ENCODE results near the gene TMEM121B. TPM values are rescaled to one million over a fixed set of nuclear protein-coding genes. Genes with fewer than 3 reads are reported as not detected.

Gene TMEM121B
- total and polyA plus RNA-seq, 2 of the 13 experiments (the other 11 are each of a cell fraction or from before 2014, with no cell fraction given) = not detected

DNA sequence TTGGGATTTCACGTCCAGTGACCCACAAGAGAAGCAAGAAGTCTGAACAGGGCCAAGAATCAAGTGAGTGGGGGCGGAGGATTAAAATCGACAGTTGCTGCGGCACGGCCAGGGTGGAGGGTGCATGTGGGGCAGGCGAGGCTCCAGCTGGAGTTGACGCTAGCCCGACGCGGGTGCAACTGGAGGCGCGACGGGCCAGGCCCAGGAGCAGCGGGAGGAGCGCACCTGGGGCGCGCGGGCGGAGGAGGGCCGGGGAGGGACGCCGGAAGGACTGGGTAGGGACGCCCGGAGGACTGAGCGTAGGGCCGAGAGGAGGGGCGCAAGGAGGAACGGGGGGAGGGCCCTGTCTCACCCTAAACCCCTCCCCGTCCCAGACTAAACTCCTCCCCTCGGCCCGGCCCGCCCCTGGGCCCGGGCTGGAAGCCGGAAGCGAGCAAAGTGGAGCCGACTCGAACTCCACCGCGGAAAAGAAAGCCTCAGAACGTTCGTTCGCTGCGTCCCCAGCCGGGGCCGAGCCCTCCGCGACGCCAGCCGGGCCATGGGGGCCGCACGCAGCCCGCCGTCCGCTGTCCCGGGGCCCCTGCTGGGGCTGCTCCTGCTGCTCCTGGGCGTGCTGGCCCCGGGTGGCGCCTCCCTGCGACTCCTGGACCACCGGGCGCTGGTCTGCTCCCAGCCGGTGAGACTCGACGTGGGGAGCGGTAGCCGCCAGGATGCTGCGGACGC is 36.4 kb downstream of the TMEM121B start, which contains the start of gene IL17RA (continued):
- TF ChIP-seq, protein P1, sequence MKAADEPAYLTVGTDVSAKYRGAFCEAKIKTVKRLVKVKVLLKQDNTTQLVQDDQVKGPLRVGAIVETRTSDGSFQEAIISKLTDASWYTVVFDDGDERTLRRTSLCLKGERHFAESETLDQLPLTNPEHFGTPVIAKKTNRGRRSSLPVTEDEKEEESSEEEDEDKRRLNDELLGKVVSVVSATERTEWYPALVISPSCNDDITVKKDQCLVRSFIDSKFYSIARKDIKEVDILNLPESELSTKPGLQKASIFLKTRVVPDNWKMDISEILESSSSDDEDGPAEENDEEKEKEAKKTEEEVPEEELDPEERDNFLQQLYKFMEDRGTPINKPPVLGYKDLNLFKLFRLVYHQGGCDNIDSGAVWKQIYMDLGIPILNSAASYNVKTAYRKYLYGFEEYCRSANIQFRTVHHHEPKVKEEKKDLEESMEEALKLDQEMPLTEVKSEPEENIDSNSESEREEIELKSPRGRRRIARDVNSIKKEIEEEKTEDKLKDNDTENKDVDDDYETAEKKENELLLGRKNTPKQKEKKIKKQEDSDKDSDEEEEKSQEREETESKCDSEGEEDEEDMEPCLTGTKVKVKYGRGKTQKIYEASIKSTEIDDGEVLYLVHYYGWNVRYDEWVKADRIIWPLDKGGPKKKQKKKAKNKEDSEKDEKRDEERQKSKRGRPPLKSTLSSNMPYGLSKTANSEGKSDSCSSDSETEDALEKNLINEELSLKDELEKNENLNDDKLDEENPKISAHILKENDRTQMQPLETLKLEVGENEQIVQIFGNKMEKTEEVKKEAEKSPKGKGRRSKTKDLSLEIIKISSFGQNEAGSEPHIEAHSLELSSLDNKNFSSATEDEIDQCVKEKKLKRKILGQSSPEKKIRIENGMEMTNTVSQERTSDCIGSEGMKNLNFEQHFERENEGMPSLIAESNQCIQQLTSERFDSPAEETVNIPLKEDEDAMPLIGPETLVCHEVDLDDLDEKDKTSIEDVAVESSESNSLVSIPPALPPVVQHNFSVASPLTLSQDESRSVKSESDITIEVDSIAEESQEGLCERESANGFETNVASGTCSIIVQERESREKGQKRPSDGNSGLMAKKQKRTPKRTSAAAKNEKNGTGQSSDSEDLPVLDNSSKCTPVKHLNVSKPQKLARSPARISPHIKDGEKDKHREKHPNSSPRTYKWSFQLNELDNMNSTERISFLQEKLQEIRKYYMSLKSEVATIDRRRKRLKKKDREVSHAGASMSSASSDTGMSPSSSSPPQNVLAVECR (CRISPR knock-in tag; IDR thresholded peaks at IDR 0.05; ENCODE audit: borderline replicate concordance) = peak; percentile 68; the same call in 1 of the 2 replicates
- TF ChIP-seq TAF1 (CRISPR knock-in tag; IDR thresholded peaks at IDR 0.05) (peak; percentile 72; the same call in 1 of the 2 replicates), NFYB (CRISPR knock-in tag; IDR thresholded peaks at IDR 0.05) (no peak), SIX4 (CRISPR knock-in tag; IDR thresholded peaks at IDR 0.05) (no peak), CBX5 (CRISPR knock-in tag; IDR thresholded peaks at IDR 0.05; ENCODE audit: borderline replicate concordance) (no peak), ZNF441 (CRISPR knock-in tag; IDR thresholded peaks at IDR 0.05; ENCODE audit: borderline replicate concordance) (peak; percentile 96), ZNF644 (CRISPR knock-in tag; IDR thresholded peaks at IDR 0.05; ENCODE audit: low read depth) (no peak), RFXANK (CRISPR knock-in tag; IDR thresholded peaks at IDR 0.05) (no peak), ZNF878 (CRISPR knock-in tag; IDR thresholded peaks at IDR 0.05) (no peak), ZNF788 (CRISPR knock-in tag; IDR thresholded peaks at IDR 0.05; ENCODE audit: borderline replicate concordance) (0 out of 2 replicates have a peak, but pooled peaks have one; percentile 27), CENPX (CRISPR knock-in tag; IDR thresholded peaks at IDR 0.05) (no peak), GATAD1 (CRISPR knock-in tag; IDR thresholded peaks at IDR 0.05) (0 out of 2 replicates have a peak, but pooled peaks have one; percentile 19), ZFP36L2 (CRISPR knock-in tag; IDR thresholded peaks at IDR 0.05) (no peak), ATF1 (CRISPR knock-in tag; IDR thresholded peaks at IDR 0.05) (no peak), SOX13 (IDR thresholded peaks at IDR 0.05) (no peak), SOX13 (CRISPR knock-in tag; conservative IDR thresholded peaks at IDR 0.05 in 1 of 2, IDR thresholded peaks at IDR 0.05 in 1 of 2) (no peak)
- TF ChIP-seq, protein P2, sequence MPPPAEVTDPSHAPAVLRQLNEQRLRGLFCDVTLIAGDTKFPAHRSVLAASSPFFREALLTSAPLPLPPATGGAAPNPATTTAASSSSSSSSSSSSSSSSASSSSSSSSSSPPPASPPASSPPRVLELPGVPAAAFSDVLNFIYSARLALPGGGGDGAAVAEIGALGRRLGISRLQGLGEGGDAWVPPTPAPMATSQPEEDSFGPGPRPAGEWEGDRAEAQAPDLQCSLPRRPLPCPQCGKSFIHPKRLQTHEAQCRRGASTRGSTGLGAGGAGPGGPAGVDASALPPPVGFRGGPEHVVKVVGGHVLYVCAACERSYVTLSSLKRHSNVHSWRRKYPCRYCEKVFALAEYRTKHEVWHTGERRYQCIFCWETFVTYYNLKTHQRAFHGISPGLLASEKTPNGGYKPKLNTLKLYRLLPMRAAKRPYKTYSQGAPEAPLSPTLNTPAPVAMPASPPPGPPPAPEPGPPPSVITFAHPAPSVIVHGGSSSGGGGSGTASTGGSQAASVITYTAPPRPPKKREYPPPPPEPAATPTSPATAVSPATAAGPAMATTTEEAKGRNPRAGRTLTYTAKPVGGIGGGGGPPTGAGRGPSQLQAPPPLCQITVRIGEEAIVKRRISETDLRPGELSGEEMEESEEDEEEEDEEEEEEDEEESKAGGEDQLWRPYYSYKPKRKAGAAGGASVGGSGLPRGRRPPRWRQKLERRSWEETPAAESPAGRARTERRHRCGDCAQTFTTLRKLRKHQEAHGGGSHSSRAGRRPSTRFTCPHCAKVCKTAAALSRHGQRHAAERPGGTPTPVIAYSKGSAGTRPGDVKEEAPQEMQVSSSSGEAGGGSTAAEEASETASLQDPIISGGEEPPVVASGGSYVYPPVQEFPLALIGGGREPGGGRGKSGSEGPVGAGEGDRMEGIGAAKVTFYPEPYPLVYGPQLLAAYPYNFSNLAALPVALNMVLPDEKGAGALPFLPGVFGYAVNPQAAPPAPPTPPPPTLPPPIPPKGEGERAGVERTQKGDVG (CRISPR knock-in tag; IDR thresholded peaks at IDR 0.05; ENCODE audit: borderline replicate concordance) = no peak
- TF ChIP-seq, protein P3, sequence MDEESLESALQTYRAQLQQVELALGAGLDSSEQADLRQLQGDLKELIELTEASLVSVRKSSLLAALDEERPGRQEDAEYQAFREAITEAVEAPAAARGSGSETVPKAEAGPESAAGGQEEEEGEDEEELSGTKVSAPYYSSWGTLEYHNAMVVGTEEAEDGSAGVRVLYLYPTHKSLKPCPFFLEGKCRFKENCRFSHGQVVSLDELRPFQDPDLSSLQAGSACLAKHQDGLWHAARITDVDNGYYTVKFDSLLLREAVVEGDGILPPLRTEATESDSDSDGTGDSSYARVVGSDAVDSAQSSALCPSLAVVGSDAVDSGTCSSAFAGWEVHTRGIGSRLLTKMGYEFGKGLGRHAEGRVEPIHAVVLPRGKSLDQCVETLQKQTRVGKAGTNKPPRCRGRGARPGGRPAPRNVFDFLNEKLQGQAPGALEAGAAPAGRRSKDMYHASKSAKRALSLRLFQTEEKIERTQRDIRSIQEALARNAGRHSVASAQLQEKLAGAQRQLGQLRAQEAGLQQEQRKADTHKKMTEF (CRISPR knock-in tag; IDR thresholded peaks at IDR 0.05) = peak; percentile 49; the same call in 1 of the 2 replicates
- TF ChIP-seq, protein P4, sequence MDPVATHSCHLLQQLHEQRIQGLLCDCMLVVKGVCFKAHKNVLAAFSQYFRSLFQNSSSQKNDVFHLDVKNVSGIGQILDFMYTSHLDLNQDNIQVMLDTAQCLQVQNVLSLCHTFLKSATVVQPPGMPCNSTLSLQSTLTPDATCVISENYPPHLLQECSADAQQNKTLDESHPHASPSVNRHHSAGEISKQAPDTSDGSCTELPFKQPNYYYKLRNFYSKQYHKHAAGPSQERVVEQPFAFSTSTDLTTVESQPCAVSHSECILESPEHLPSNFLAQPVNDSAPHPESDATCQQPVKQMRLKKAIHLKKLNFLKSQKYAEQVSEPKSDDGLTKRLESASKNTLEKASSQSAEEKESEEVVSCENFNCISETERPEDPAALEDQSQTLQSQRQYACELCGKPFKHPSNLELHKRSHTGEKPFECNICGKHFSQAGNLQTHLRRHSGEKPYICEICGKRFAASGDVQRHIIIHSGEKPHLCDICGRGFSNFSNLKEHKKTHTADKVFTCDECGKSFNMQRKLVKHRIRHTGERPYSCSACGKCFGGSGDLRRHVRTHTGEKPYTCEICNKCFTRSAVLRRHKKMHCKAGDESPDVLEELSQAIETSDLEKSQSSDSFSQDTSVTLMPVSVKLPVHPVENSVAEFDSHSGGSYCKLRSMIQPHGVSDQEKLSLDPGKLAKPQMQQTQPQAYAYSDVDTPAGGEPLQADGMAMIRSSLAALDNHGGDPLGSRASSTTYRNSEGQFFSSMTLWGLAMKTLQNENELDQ (CRISPR knock-in tag; IDR thresholded peaks at IDR 0.05; ENCODE audit: borderline replicate concordance) = no peak
